ENCODE measurements around the gene KLHL42. TPM values are rescaled to one million over a fixed set of nuclear protein-coding genes. Genes with fewer than 3 reads are reported as not detected.
"Not testable (repeated sequence)": the region's sequence is repeated elsewhere in the genome, so short reads cannot be mapped to it uniquely, and the experiment has no call there.

Gene KLHL42
- total RNA-seq, 1 experiment from 2014 or later, result 35.8 TPM

DNA sequence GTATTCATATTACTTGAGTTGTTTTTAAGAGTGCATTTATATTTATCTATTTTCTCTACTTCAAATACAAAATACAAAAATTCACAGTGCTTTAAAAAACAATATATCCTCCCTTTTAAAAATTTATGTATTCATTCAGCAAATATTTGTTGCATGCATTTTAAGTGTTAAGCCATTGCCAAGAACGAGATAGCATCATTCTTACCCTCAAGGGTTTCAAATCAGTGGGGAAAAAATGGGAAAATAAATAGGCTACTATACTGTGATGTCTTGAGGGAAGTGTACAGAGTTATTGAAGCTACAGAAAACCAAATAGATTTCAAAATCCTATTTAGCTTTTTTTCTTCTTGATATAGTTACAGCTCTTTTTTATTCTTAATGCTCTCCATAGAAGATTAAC, 46.2 kb upstream of the KLHL42 start:
- no peak overlapping the region for H2BK20ac ChIP-seq (ENCODE audit: low read depth, low read length, poor library complexity, severe bottlenecking)
- WGBS (ENCODE audit: extremely low coverage, insufficient read length, low lambda C conversion rate), result no CpG with 5 or more reads among the region's 1 CpG
- H3K4me1 Mint-ChIP-seq, result no peaks in the 10 kb centered on the region
- no peak overlapping the region for H3K4me2 ChIP-seq (ENCODE audit: insufficient read depth, insufficient read length, low read length)
- H2BK15ac ChIP-seq (ENCODE audit: low read depth, low read length), result no peak overlapping the region
- no peaks in the 10 kb centered on the region for H4K20me1 ChIP-seq (ENCODE audit: control insufficient read depth, insufficient read depth, insufficient read length)
- H3K36me3 Mint-ChIP-seq (ENCODE audit: insufficient read depth in 1 of 3, low read depth in 3 of 3), result peaks cover 2 to 45% (median 38%) of the 10 kb centered on the region in 3 experiments; a peak in 6 of 7 replicates
- no peak overlapping the region for H3K9ac ChIP-seq (ENCODE audit: extremely low read depth, insufficient read length, low read length)
- H3K27ac Mint-ChIP-seq, result no peak overlapping the region
- no peak overlapping the region for H3K56ac ChIP-seq (ENCODE audit: insufficient read length, low read depth, low read length)
- no peaks in the 10 kb centered on the region for H3K9me3 ChIP-seq (ENCODE audit: control insufficient read depth, low read depth, low read length)
- H3K79me1 ChIP-seq (ENCODE audit: insufficient read depth, low read depth, low read length, poor library complexity, severe bottlenecking), result peaks cover 3% of the 10 kb centered on the region
- H2BK12ac ChIP-seq (ENCODE audit: insufficient read length, low read depth, low read length), result no peak overlapping the region
- no peak overlapping the region for H4K91ac ChIP-seq (ENCODE audit: insufficient read length, low read depth, low read length)
- H3K14ac ChIP-seq (ENCODE audit: insufficient read depth, low read length), result no peak overlapping the region
- no peak overlapping the region for H2BK5ac ChIP-seq (ENCODE audit: insufficient read length, low read length)
- H3K27ac ChIP-seq (ENCODE audit: insufficient read length, low read depth, low read length), result no peak overlapping the region
- no peak overlapping the region for H2AFZ ChIP-seq (ENCODE audit: low read length)
- no peak overlapping the region for H3T11ph ChIP-seq (ENCODE audit: low read length)
- H2AK5ac ChIP-seq (ENCODE audit: insufficient read length, low read length), result no peak overlapping the region
- H3K27me3 Mint-ChIP-seq (ENCODE audit: low read depth), result no peaks in the 10 kb centered on the region
- H3K9me3 Mint-ChIP-seq, result no peaks in the 10 kb centered on the region
- no peaks in the 10 kb centered on the region for H3K27me3 ChIP-seq (ENCODE audit: insufficient read depth, low read length)
- TF ChIP-seq, protein P1, sequence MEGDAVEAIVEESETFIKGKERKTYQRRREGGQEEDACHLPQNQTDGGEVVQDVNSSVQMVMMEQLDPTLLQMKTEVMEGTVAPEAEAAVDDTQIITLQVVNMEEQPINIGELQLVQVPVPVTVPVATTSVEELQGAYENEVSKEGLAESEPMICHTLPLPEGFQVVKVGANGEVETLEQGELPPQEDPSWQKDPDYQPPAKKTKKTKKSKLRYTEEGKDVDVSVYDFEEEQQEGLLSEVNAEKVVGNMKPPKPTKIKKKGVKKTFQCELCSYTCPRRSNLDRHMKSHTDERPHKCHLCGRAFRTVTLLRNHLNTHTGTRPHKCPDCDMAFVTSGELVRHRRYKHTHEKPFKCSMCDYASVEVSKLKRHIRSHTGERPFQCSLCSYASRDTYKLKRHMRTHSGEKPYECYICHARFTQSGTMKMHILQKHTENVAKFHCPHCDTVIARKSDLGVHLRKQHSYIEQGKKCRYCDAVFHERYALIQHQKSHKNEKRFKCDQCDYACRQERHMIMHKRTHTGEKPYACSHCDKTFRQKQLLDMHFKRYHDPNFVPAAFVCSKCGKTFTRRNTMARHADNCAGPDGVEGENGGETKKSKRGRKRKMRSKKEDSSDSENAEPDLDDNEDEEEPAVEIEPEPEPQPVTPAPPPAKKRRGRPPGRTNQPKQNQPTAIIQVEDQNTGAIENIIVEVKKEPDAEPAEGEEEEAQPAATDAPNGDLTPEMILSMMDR (conservative IDR thresholded peaks at IDR 0.05), result no peak
- no peak overlapping the region for H3K4ac ChIP-seq (ENCODE audit: low read depth, low read length)
- H4K8ac ChIP-seq (replicated peaks; ENCODE audit: insufficient read length, low read depth, low read length), result no peak overlapping the region
- no peaks in the 10 kb centered on the region for H3K4me1 ChIP-seq (ENCODE audit: insufficient read depth, low read length)
- DNase-seq, result no peak
- H4K5ac ChIP-seq (ENCODE audit: insufficient read length, low read depth, low read length), result no peak overlapping the region
- no peak overlapping the region for H3K18ac ChIP-seq (ENCODE audit: insufficient read length, low read depth, low read length)
- H2BK120ac ChIP-seq (ENCODE audit: low read depth, low read length, poor library complexity, severe bottlenecking), result no peak overlapping the region
- no peaks in the 10 kb centered on the region for H3K79me2 ChIP-seq (ENCODE audit: insufficient read depth, low read length)
- no peak overlapping the region for H3K4me3 Mint-ChIP-seq
- H3K23ac ChIP-seq (ENCODE audit: insufficient read length, low read depth, low read length), result no peak overlapping the region
- no peaks in the 10 kb centered on the region for H3K23me2 ChIP-seq (ENCODE audit: insufficient read length, low read depth, low read length, poor library complexity, severe bottlenecking)

DNA sequence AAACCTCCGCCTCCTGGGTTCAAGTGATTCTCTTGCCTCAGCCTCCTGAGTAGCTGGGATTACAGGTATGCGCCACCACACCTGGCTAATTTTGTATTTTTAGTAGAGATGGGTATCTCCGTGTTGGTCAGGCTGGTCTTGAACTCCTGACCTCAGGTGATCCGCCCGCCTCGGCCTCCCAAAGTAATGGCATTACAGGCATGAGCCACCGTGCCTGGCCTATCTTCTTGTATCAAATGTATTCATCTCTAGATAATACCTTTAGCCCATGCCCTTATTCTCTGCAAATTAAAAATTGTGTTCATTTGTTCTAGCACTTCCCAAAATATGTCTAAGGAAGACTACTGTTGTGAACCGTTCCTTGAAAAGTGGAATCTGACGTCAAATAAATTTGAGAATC, 45.7 kb upstream of the KLHL42 start:
- H3K79me1 ChIP-seq (ENCODE audit: insufficient read depth, low read depth, low read length, poor library complexity, severe bottlenecking); H4K8ac ChIP-seq (replicated peaks; ENCODE audit: insufficient read length, low read depth, low read length); H3K27me3 ChIP-seq (ENCODE audit: insufficient read depth, low read length); H2BK120ac ChIP-seq (ENCODE audit: low read depth, low read length, poor library complexity, severe bottlenecking); H3K27ac Mint-ChIP-seq; H3K14ac ChIP-seq (ENCODE audit: insufficient read depth, low read length); H2AFZ ChIP-seq (ENCODE audit: low read length); H3K9me3 Mint-ChIP-seq; H4K91ac ChIP-seq (ENCODE audit: insufficient read length, low read depth, low read length); H2BK5ac ChIP-seq (ENCODE audit: insufficient read length, low read length); H3K4me2 ChIP-seq (ENCODE audit: insufficient read depth, insufficient read length, low read length); DNase-seq; H3K56ac ChIP-seq (ENCODE audit: insufficient read length, low read depth, low read length); H3T11ph ChIP-seq (ENCODE audit: low read length); H4K5ac ChIP-seq (ENCODE audit: insufficient read length, low read depth, low read length); H3K79me2 ChIP-seq (ENCODE audit: insufficient read depth, low read length); H3K23me2 ChIP-seq (ENCODE audit: insufficient read length, low read depth, low read length, poor library complexity, severe bottlenecking); H3K18ac ChIP-seq (ENCODE audit: insufficient read length, low read depth, low read length); H3K27me3 Mint-ChIP-seq (ENCODE audit: low read depth); H3K9ac ChIP-seq (ENCODE audit: extremely low read depth, insufficient read length, low read length); H3K27ac ChIP-seq (ENCODE audit: insufficient read length, low read depth, low read length); H3K4me1 Mint-ChIP-seq; H4K20me1 ChIP-seq (ENCODE audit: control insufficient read depth, insufficient read depth, insufficient read length); H3K4me3 Mint-ChIP-seq; H3K9me3 ChIP-seq (ENCODE audit: control insufficient read depth, low read depth, low read length); H2BK15ac ChIP-seq (ENCODE audit: low read depth, low read length); H2BK12ac ChIP-seq (ENCODE audit: insufficient read length, low read depth, low read length); H3K23ac ChIP-seq (ENCODE audit: insufficient read length, low read depth, low read length); H2AK5ac ChIP-seq (ENCODE audit: insufficient read length, low read length); H3K4ac ChIP-seq (ENCODE audit: low read depth, low read length); H3K4me1 ChIP-seq (ENCODE audit: insufficient read depth, low read length); H2BK20ac ChIP-seq (ENCODE audit: low read depth, low read length, poor library complexity, severe bottlenecking): not testable (repeated sequence)
- WGBS (ENCODE audit: extremely low coverage, insufficient read length, low lambda C conversion rate), result no CpG with 5 or more reads among the region's 9 CpGs
- peaks cover 2 to 48% (median 38%) of the 10 kb centered on the region in 3 experiments; a peak in 6 of 7 replicates for H3K36me3 Mint-ChIP-seq (ENCODE audit: insufficient read depth in 1 of 3, low read depth in 3 of 3)

Data from H9 (cell line).